Measurements from ENCODE around the gene ZWINT. TPM values are rescaled to one million over a fixed set of nuclear protein-coding genes. Genes with fewer than 3 reads are reported as not detected.

ZWINT gene
- total and polyA plus RNA-seq, 2 of the 8 experiments (the other 6 are each of a cell fraction or from before 2014, with no cell fraction given) = 52.1 to 71.2 TPM

- no peak overlapping the region for H3K9ac ChIP-seq (replicated peaks in 1 of 4; ENCODE audit: extremely low read depth in 1 of 4, low read depth in 3 of 4, low read length in 3 of 4)
- no peak overlapping the region for H2BK120ac ChIP-seq (replicated peaks; ENCODE audit: low read depth, low read length)
- no peak for DNase-seq (ENCODE audit: low read depth in 1 of 2, low spot score in 2 of 2)
- no peaks in the 10 kb centered on the region for H3K36me3 ChIP-seq (ENCODE audit: control insufficient read depth in 2 of 4, insufficient read depth in 4 of 4, low read length in 3 of 4)
- no peak overlapping the region for H2AFZ ChIP-seq (ENCODE audit: low read length)
- no peak overlapping the region for H3K4ac ChIP-seq (replicated peaks; ENCODE audit: insufficient read length, low read depth, low read length)
- no peaks in the 10 kb centered on the region for H3K4me1 ChIP-seq (replicated peaks in 1 of 4; ENCODE audit: control insufficient read depth in 3 of 4, insufficient read depth in 4 of 4, low read length in 3 of 4)
- TF ChIP-seq CBX5 (IDR thresholded peaks at IDR 0.05; ENCODE audit: low read depth, low read length) (no peak), SIX5 (IDR thresholded peaks at IDR 0.05; ENCODE audit: low read depth, low read length) (no peak), CTCF (IDR thresholded peaks at IDR 0.05; ENCODE audit: control extremely low read depth in 1 of 3, insufficient read depth in 1 of 3, low read depth in 1 of 3, low read length in 3 of 3) (no peak)
- no peak overlapping the region for H2AK5ac ChIP-seq (ENCODE audit: low read depth, low read length)
- H3K56ac ChIP-seq (replicated peaks; ENCODE audit: insufficient read length, low read depth, low read length) = no peak overlapping the region
- H3K79me2 ChIP-seq (ENCODE audit: control insufficient read depth in 1 of 2, insufficient read depth in 2 of 2, low read length in 2 of 2) = no peaks in the 10 kb centered on the region
- H2BK5ac ChIP-seq (ENCODE audit: low read depth, low read length) = no peak overlapping the region
- no peak overlapping the region for H2BK15ac ChIP-seq (ENCODE audit: low read length)
- H3K27ac ChIP-seq (ENCODE audit: low read depth, low read length) = no peak overlapping the region
- no peaks in the 10 kb centered on the region for H3K79me1 ChIP-seq (ENCODE audit: low read depth, low read length)
- H3K4me3 ChIP-seq (ENCODE audit: extremely low read depth in 1 of 4, insufficient read depth in 2 of 4, low read depth in 3 of 4, low read length in 4 of 4) = no peak overlapping the region
- POLR2A ChIA-PET (ENCODE audit: partially characterized antibody) = no interaction called here
- CTCF ChIA-PET (ENCODE audit: partially characterized antibody) = no interaction called here
- no peak overlapping the region for H3K4me2 ChIP-seq (ENCODE audit: insufficient read depth in 1 of 2, low read depth in 2 of 2, low read length in 2 of 2)
- no peaks in the 10 kb centered on the region for H4K20me1 ChIP-seq (replicated peaks in 1 of 2; ENCODE audit: control insufficient read depth in 1 of 2, insufficient read depth in 2 of 2, low read length in 2 of 2)
- H3K18ac ChIP-seq (ENCODE audit: extremely low read depth, low read length) = no peak overlapping the region
- no peaks in the 10 kb centered on the region for H3K27me3 ChIP-seq (replicated peaks in 1 of 4; ENCODE audit: control insufficient read depth in 3 of 4, extremely low read depth in 1 of 4, insufficient read depth in 3 of 4, low read length in 3 of 4)
- H2BK20ac ChIP-seq (ENCODE audit: low read length) = no peak overlapping the region
- H4K5ac ChIP-seq (ENCODE audit: insufficient read length, low read depth, low read length) = no peak overlapping the region
- no peak overlapping the region for H3K23ac ChIP-seq (ENCODE audit: insufficient read length)
- no peak overlapping the region for H4K91ac ChIP-seq (replicated peaks; ENCODE audit: insufficient read length, low read length)
- FAIRE-seq = no peak
- no peaks in the 10 kb centered on the region for H3K9me3 ChIP-seq (ENCODE audit: insufficient read depth in 2 of 2, low read depth in 1 of 2, low read length in 1 of 2)
- no peak overlapping the region for H2BK12ac ChIP-seq (ENCODE audit: low read depth, low read length)
- no peaks in the 10 kb centered on the region for H3K23me2 ChIP-seq (ENCODE audit: low read depth, low read length)
- no peak overlapping the region for H3K14ac ChIP-seq (ENCODE audit: insufficient read length)
- no peak overlapping the region for H4K8ac ChIP-seq (ENCODE audit: extremely low read depth, insufficient read depth, low read length)
Measured at GRCh38 chr10:56383806-56384205, 22.7 kb upstream of the ZWINT start.
